Lung microvascular endothelial cell (primary cell): ENCODE results near the gene AP4M1. TPM values are rescaled to one million over a fixed set of nuclear protein-coding genes. Genes with fewer than 3 reads are reported as not detected.
A peak's percentile ranks its signal among the peaks of the same experiment; 100 is the strongest.
"Not testable (repeated sequence)": the region's sequence is repeated elsewhere in the genome, so short reads cannot be mapped to it uniquely, and the experiment has no call there.

Experiments
- DNase-seq, 2 donors: peaks; one replicate each; pipeline versions ENCODE4 v3.0.0 to v3.0.0-alpha.2; 2010; ENCODE audit warnings: low read depth in 2 of 2
- total RNA-seq: library from RNA; depleted of rRNA; stranded (reverse); fragments of >200 nt; gene quantifications from 2 replicates; pipeline ENCODE4 v1.2.1, GENCODE V29; 2014

The AP4M1 gene
- total RNA-seq, 1 donor from 2014 or later = 12.5 TPM

DNA sequence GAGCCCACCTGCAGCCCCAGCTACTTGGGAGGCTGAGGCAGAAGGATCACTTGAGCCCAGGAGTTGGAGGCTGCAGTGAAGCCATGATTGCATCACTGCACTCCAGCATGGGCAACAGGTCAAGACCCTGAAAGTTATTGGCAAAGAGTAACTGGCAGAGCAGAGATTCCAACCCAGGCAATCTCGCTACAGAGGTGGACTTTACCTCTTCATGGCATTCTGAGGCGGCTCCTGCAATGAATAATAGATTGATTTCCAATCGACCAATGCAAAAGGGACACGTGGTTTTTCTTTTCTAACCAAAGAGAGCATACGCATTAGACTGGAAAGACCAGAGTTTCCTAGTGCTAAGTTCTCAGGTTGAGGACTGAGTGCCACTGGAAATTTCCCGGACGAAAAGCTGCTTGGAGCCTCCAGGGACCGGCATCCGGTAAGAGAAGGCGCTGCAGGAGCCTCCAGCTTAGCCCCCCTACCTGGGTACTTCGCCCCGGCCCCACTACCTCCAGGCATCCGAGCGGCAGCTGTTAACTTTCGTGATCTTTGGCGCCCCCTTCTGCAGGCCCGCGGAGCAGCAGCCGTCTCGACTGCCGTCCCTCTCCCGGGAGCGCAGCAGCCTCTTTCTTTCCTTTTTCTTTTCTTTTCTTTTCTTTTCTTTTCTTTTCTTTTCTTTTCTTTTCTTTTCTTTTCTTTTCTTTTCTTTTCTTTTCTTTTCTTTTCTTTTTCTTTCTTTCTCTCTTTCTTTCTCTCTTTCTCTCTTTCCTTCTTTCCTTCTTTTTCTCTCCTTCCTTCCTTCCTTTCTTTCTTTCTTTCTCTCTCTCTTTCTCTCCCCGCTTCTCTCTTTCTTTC lies 29.4 kb downstream of the AP4M1 start:
- peak; percentile 53 to 67 for DNase-seq

DNA sequence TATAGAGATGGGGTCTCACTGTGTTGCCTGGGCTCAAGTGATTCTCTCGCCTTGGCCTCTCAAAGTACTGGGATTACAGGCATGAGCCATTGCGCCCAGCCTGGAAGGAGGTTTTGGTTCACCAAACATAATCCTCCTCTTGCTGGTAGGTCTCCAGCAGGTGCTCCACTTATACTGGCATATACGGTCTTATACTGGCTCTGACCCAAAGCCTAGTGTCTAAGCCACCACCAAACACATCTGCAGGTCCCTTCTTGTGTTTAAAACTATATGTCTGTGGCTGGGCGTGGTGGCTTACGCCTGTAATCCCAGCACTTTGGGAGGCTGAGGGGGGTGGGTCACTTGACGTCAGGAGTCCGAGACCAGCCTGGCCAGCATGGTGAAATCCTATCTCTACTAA lies 30.7 kb downstream of the AP4M1 start:
- DNase-seq = no peak

DNA sequence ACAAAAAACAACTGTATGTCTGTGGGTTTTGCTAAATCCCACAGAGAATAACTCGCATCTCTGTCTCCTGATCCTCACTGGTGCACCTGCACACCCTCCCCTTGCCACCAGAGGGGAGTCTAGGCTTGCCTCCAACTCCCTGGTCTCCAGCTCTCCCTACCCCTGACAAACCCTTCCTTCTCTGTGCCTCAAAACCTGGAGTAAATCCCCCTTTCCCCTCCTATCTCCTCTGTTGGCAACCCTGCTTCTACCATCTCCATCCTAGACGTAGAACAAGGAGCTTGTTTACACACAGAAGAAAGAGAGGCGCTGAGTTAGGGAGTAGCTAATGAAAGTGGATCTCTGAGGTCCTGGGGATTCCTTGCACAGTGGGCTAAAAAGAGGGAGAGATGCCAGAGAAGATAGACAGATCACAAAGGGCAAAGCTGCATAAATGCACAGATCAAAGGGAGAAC lies 31.3 kb downstream of the AP4M1 start:
- DNase-seq = peak; percentile 74 to 81

DNA sequence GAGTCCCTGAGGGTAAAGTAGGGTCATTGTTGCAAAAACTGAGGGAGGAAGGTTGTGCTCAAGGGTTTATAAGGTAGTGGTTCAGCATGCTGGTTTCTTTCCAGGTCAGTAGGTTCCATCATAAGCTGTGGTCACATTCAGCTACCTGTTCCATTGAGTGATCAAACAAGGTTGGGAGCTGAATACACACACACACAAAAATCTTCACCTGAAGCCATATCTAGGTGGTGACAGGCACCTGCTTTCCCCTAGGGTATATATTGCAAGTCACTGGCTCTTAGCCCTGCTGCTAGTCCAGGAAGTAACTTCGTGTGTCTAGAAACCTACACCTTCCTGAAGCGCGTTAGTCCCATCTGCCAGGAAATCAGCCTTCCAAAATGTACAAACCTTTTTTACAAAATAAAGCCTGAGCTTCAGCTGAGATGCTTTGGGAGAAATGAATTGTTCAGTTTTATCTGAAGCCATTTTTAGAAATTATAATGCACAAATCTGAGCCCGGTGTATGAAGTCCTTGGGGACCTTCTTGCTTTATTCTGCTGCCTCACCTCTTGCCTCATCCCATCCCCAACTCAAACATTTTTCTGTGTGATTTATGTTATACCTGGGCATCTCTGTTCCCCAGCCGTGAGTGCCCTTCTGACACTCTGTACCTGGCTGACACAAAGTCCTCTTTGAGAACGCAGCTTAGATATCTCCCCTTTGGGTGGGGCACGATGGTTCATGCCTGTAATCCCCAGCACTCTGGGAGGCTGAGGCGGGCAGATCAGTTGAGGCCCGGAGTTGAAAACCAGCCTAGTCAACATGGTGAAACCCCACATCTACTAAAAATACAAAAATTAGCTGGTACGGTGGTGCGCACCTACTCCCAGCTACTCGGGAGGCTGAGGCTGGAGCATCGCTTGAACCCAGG lies 36.7 kb downstream of the AP4M1 start:
- no peak for DNase-seq

- no peak for DNase-seq
Observed at GRCh38 chr7:100141555-100141949, 40.1 kb downstream of the AP4M1 start.

- DNase-seq = no peak
Observed at GRCh38 chr7:100142461-100142860, 41.0 kb downstream of the AP4M1 start.

DNA sequence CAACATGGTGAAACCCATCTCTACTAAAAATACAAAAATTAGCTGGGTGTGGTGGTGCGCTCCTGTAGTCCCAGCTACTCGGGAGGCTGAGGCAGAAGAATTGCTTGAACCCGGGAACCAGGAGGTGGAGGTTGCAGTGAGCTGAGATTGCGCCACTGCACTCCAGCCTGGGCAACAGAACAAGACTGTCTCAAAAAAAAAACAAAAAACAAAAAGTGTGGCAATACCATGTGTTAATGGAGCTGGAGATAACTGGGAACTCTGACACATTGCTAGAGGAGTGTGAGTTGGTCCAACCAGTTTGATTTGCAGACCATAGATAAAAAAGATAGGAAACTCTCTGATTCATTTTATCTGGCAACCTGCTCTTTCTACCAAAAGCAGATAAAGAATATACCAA lies 44.9 kb downstream of the AP4M1 start:
- DNase-seq = not testable (repeated sequence)

DNA sequence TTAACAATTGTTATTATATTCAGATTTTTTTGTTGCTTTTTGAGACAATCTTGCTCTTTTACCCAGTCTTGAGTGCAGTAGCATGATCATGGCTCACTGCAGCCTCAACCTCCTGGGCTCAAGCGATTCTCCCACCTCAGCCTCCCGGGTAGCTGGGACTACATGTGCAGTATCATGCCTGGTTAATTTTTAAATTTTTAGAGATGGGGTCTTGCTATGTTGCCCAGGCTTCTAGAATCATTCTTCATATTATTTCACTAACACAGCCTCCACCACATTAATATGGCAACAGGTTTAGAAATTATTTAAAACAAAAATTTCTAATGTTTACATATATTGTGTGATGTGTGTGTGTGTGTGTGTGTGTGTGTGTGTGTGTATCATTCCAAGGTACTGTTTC lies 45.8 kb downstream of the AP4M1 start:
- no peak for DNase-seq

- no peak for DNase-seq
Observed at GRCh38 chr7:100148225-100148558, 46.7 kb downstream of the AP4M1 start.

- peak; percentile 98 for DNase-seq
Observed at GRCh38 chr7:100148559-100149328, 47.3 kb downstream of the AP4M1 start, which contains the start of gene LAMTOR4. Gene LAMTOR4 (plus strand): TSS chr7:100148918. CDS start chr7:100148973, 55 bp downstream.

GRCh38 chr7:100152404-100152803 lies 51.0 kb downstream of the AP4M1 start:
- DNase-seq = no peak

- DNase-seq = no peak
Observed at GRCh38 chr7:100152937-100153666, 51.7 kb downstream of the AP4M1 start.

DNA sequence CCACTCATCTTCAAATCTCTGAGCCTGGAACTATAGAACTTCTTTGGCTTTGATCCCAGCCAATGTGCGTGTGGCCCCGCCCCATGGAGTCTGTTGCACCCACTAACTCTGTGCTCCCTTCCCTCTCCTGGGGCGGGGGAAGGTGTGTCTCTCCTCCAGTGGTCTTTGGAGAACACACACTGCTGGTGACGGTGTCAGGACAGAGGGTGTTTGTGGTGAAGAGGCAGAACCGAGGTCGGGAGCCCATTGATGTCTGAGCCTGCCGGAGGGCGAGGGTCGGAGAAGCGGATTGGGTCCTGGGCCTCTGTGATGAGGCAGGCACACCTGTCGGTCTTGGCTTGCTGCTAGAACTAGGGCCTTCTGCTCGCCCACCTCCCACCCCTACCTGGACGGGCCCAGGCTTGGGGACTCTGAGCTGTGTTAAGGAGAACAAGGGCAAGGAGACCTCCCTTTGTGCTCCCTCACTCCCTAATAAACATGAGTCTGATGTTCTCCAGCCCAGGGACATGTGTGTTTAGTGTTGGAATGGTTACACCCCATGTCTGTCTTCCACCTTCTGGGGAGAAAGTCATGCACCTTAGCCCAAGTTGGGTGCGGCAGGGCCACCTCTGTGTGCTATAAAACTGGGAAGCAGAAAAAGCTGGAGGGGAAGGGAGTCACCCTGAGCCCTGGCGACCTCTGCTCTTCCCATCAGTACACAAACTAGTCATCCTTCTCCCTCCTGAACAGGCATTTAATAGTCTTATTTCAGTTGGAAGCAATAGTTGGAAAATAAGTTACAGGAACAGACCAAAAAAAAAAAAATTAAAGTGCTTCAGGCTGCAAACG lies 52.5 kb downstream of the AP4M1 start:
- no peak for DNase-seq

DNA sequence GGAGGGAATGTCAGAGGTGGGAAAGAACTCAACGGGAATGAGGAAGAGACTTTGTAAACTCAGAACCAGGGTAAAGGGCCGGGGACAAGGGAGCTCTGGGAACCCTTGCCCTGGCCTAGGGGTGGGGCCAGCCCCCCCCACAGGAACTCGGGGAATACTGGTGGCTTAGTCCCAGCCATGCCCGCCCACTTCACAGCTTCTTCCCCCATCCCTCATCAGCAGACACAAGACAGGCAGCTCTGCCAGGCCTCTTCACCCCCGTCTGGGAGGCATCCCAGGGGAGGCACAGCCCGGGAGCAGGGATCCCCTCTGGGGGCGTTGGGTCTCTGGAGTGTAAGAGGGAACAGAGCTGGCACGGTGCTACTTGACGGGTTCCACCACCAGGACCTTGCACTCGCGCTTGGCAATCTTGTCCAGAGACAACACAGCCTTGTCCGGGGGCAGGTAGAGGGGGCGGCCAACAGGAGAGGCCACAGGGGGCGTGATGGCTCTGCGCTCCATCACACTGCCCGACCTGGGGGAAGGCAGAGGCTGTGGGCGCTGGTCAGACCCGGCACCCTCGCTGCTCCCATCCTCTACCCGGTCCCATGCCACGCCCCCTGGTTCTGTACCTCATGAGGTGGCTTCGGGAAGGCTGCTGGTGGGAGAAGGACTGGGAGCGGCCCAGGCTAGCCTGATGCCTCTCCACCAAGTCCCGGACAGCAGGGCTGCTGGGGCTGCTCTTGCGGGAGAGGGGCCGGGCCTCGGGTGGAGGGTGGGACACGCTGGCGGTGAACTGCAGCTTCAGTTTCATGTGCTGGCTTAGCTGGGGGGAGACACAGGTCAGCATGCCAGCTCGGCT lies 53.4 kb downstream of the AP4M1 start:
- DNase-seq = no peak

DNA sequence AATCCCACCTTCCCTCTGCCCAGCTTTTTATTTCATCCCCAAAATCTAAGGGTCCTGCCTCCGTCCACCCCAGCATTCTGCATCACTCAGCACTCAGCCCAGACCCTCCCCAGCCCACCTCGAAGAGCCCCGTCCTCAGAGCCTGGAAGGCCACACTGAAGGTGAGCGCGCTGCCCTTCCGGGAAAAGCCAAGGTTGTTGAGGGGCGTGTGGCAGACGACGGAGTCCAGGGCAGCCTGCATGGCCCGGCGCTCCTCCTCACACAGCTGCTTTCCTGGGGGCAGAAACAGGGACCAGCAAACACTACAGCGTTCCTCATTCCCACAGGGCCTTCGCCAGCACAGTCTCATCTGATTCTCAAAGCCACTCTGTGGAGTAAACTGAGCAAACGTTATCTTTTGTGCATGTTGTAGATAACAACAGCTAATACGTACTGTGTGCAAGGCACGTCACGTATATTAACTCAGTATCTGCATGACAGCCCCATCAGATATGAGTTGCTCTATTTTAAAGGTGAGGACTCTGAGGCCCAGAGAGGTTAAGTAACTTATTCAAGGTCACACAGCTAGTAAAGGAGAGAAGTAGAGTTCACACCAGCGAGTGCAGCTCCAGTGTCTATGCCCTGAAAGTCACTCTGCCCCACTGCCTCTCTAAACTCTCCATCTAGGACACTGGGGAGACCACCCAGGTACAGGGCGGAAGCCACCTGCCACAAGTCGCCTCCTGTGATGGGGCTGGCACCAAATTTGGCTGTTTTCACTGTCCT lies 54.3 kb downstream of the AP4M1 start:
- no peak for DNase-seq

GRCh38 chr7:100156331-100157068 lies 55.1 kb downstream of the AP4M1 start:
- DNase-seq = no peak

DNA sequence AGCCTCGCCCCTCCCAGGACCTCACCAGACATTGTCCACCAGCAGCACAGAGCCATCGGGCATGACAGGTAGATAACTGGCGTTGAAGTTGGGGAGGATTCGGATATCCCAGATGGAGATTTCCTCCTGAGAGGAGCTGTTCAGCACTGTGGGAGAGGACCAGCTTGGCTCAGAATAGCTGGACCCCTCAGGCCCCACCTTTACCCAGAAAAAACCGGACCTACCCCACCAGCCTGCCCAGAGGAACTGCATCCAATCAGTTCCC lies 55.6 kb downstream of the AP4M1 start:
- DNase-seq = no peak
